Stomach (tissue), 9 donors: ENCODE measurements around the gene TOMM34. TPM values are rescaled to one million over a fixed set of nuclear protein-coding genes. Genes with fewer than 3 reads are reported as not detected.
A peak's percentile ranks its signal among the peaks of the same experiment; 100 is the strongest.

Experiments used
- DNase-seq, 2 donors: peaks; one replicate each; pipeline versions ENCODE4 v3.0.0 to v3.0.0-alpha.2; 2013 to 2019
- H3K27ac ChIP-seq, 5 donors: fragments of 200-600 bp in 4 of 5; sonication (generic) in 4 of 5; one replicate each; pipeline ENCODE4 v1.5.1; 2013 to 2019; ENCODE audit warnings: mild to moderate bottlenecking in 1 of 5, moderate library complexity in 1 of 5
- H3K27me3 ChIP-seq, 3 donors: fragments of 200-600 bp; sonication (generic); one replicate each; pipeline ENCODE4 v1.5.1; 2017 to 2019; ENCODE audit warnings: mixed run types in 1 of 3
- H3K36me3 ChIP-seq, 4 donors: fragments of 200-600 bp; sonication (generic); 1 replicate in 3 of 4; 2 replicates in 1 of 4; pipeline ENCODE4 v1.5.1; 2016 to 2019
- H3K4me1 ChIP-seq, 4 donors: fragments of 200-600 bp; sonication (generic); one replicate each; pipeline ENCODE4 v1.5.1; 2016 to 2019
- H3K4me3 ChIP-seq, 4 donors: fragments of 200-600 bp; sonication (generic) in 3 of 4; one replicate each; pipeline ENCODE4 v1.5.1; 2016 to 2019; ENCODE audit warnings: mild to moderate bottlenecking in 1 of 4
- H3K9me3 ChIP-seq, 4 donors: fragments of 200-600 bp; sonication (generic); one replicate each; pipeline ENCODE4 v1.5.1; 2016 to 2019
- CTCF ChIP-seq, 7 experiments: fragments of 450-650 bp in 4 of 7; fragments of 200-600 bp in 3 of 7; sonication (generic) in 3 of 7; IDR thresholded peaks; one replicate each; pipeline ENCODE4 v1.5.1; 2016 to 2019; ENCODE audit warnings: antibody characterized with exemption in 7 of 7, control low read depth in 2 of 7, mild to moderate bottlenecking in 1 of 7
- EP300 ChIP-seq: sonication (generic); formaldehyde crosslinking; IDR thresholded peaks from one replicate; pipeline ENCODE4 v1.6.1; 2017; ENCODE audit warnings: antibody characterized with exemption
- POLR2A ChIP-seq, 4 donors: fragments of 450-650 bp; IDR thresholded peaks; one replicate each; pipeline ENCODE4 v1.6.1; 2016; ENCODE audit warnings: antibody characterized with exemption in 4 of 4, control low read depth in 2 of 4, mild to moderate bottlenecking in 1 of 4, moderate library complexity in 1 of 4
- POLR2AphosphoS5 ChIP-seq, 3 donors: sonication (generic); formaldehyde crosslinking; IDR thresholded peaks; one replicate each; pipeline ENCODE4 v1.6.1; 2016; ENCODE audit warnings: antibody characterized with exemption in 3 of 3
- WGBS, 5 donors: extraction: QIAGEN DNeasy Blood & Tissue Kit in 3 of 5; methylation state at CpG; one replicate each; pipeline versions ENCODE4 v1.1.5 to v1.1.7; 2013 to 2018; 5-methylcytosine and 5-hydroxymethylcytosine counted together
- intact Hi-C: fragments of 100-400 bp; cut with DNase I; formaldehyde crosslinking; loops from one replicate; pipeline ENCODE4 v1.15.1; 2023; ENCODE audit warnings: low total_unique reads
- polyA plus RNA-seq, 3 donors: library from polyadenylated mRNA; stranded (reverse); fragments of 200-250 nt; gene quantifications; one replicate each; pipeline ENCODE4 v1.2.3, GENCODE V29; 2013
- total RNA-seq, 5 donors: library from RNA; depleted of rRNA; stranded (reverse); fragments of >200 nt; gene quantifications; one replicate each; pipeline versions ENCODE4 v1.1.0 to v1.2.3, GENCODE V29; 2014 to 2016
- donor health status: healthy with polysubstance abuse.
- donor health status: Bipolar disorder and iron deficiency.
- donor health status: healthy.

Gene TOMM34
- total and polyA plus RNA-seq, 8 donors = 1.7 to 15.7 (median 9.7) TPM

- Histone ChIP-seq H3K4me3 (no peak overlapping the region), H3K27ac (no peak overlapping the region), H3K36me3 (peaks cover 4 to 92% (median 70%) of the 10 kb centered on the region in 4 donors), H3K27me3 (no peaks in the 10 kb centered on the region), H3K4me1 (peaks cover 0 to 36% (median 17%) of the 10 kb centered on the region in 4 donors), H3K9me3 (no peaks in the 10 kb centered on the region)
- no peak for DNase-seq
- intact Hi-C loops = no loop called here
- TF ChIP-seq EP300 (no peak), CTCF (IDR thresholded peaks at IDR 0.05) (no peak), POLR2A (IDR thresholded peaks at IDR 0.05) (no peak), POLR2AphosphoS5 (IDR thresholded peaks at IDR 0.05) (no peak)
- WGBS, 5 donors = 89 to 93% (median 92%) methylated on average over 8 of the region's 8 CpGs
Observed at GRCh38 chr20:44981736-44982406, 21.7 kb upstream of the TOMM34 start.

DNA sequence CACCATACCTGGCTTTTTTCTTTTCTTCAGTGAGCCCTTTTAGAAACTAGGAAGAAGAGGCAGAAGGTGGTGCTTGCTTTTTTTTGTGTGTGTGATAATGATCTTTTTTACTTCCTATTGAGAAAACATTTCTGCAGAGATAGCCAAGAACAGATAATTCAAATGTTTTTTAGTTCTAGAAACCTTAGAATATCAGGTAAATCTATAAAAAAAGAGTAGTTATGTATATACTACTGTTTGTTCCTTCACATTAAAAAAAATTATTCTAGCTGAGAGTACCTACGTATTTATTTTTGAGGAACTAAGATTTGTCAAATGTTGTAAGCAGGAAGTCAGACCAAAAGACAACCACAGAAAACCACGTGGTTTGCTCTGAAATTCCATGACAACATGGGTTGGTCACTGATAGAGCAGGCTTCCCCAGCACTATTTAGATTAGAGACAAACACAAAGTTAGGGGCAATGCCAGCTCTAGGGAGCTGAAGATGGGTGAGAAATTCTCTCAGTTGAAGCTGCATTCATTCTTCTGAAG lies 19.0 kb upstream of the TOMM34 start:
- Histone ChIP-seq H3K36me3 (peaks cover 17 to 92% (median 84%) of the 10 kb centered on the region in 4 donors), H3K27ac (peak overlapping the region; percentile 65 to 87 (median 76))
- WGBS, 5 donors = 9 to 30% (median 25%) methylated on average over 2 of the region's 2 CpGs

DNA sequence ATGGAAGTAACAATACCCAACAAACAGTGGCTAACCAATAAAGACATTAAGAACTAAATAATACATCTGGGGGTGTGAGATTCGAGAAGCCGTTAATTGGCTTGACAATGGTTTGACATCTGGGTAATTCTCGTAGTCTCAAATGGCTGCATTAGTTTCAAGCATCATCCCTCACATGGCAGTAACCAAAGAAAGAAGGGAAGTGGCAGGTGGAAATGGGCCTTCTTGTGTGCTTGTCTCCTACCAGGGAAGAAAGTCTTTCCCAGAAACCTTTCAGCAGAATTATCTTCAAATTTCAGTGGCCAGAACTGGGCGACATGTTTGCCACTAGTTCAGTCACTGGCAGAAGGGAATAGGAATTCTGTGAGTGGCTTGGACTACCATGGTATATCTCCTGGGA lies 16.5 kb upstream of the TOMM34 start:
- intact Hi-C loops = no loop called here
- H3K36me3 ChIP-seq = peaks cover 16 to 94% (median 88%) of the 10 kb centered on the region in 4 donors
- TF ChIP-seq POLR2AphosphoS5 (IDR thresholded peaks at IDR 0.05) (no peak), POLR2A (IDR thresholded peaks at IDR 0.05) (no peak), EP300 (no peak), CTCF (IDR thresholded peaks at IDR 0.05) (no peak)
- no peak overlapping the region for H3K4me3 ChIP-seq
- no peaks in the 10 kb centered on the region for H3K9me3 ChIP-seq
- H3K27me3 ChIP-seq = no peaks in the 10 kb centered on the region
- no peak overlapping the region for H3K27ac ChIP-seq
- WGBS, 5 donors = 86 to 98% (median 97%) methylated on average over 4 of the region's 4 CpGs
- H3K4me1 ChIP-seq = peaks cover 0 to 36% (median 17%) of the 10 kb centered on the region in 4 donors
- no peak for DNase-seq

More for the DNA sequence above, 19.0 kb upstream of the TOMM34 start:
- H3K9me3 ChIP-seq = no peaks in the 10 kb centered on the region
- H3K4me1 ChIP-seq = peaks cover 0 to 36% (median 17%) of the 10 kb centered on the region in 4 donors
- intact Hi-C loops = no loop called here
- no peak overlapping the region for H3K4me3 ChIP-seq
- no peaks in the 10 kb centered on the region for H3K27me3 ChIP-seq
- peak in 1 of 2 donors; percentile 79 for DNase-seq
- TF ChIP-seq POLR2A (IDR thresholded peaks at IDR 0.05) = no peak
- peak; percentile 17 to 73 (median 65) for TF ChIP-seq POLR2AphosphoS5 (IDR thresholded peaks at IDR 0.05)

DNA sequence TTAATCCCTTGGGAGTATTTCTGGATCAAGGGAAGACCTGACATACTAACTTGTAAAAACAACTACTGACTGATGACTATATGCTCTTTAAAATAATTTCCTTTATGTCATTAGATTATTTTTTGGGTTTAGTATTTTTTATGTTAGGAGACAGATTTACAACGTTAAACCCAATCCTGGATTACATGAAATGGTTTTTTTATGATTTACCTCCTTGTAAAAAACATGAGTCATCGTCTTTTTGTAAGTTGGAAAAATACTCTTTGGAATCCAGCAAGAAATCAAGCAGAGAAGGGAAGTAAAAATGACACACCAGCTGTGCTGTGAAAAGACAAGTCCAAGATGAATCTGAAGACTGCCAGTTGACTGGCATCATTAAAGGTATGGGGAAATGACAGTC lies 12.9 kb upstream of the TOMM34 start:
- H3K27me3 ChIP-seq = no peaks in the 10 kb centered on the region
- intact Hi-C loops = no loop called here
- TF ChIP-seq CTCF (IDR thresholded peaks at IDR 0.05) (no peak), POLR2AphosphoS5 (IDR thresholded peaks at IDR 0.05) (no peak), POLR2A (IDR thresholded peaks at IDR 0.05) (no peak)
- DNase-seq = no peak
- peaks cover 16 to 60% (median 55%) of the 10 kb centered on the region in 4 donors for H3K36me3 ChIP-seq
- H3K9me3 ChIP-seq = no peaks in the 10 kb centered on the region
- 79 to 97% (median 83%) methylated on average over 2 of the region's 2 CpGs for WGBS, 5 donors
- no peak overlapping the region for H3K27ac ChIP-seq
- H3K4me3 ChIP-seq = no peak overlapping the region
- H3K4me1 ChIP-seq = peaks cover 0 to 38% (median 23%) of the 10 kb centered on the region in 4 donors
